ACHN (cell line): Measurements from ENCODE around the gene C1orf122.
"Not testable (repeated sequence)": the region's sequence is repeated elsewhere in the genome, so short reads cannot be mapped to it uniquely, and the experiment has no call there.

Experiments used
- DNase-seq: peaks from one replicate; pipeline ENCODE4 v3.0.0-alpha.2; 2015
- in situ Hi-C: cut with HindIII; loops from 2 replicates; pipeline ENCODE4 v1.10.0; 2017; ENCODE audit warnings: low sequenced_read_pairs, low pct_ligation_motif_present, low pct_unique_long_range_greater_than_20kb

Gene C1orf122

GRCh38 chr1:37807555-37808368 is at the start of gene C1orf122, which contains the start of gene YRDC:
Gene C1orf122, plus strand, starts transcription at chr1:37807790. Its CDS starts 615 bp downstream, at chr1:37808405.
Gene YRDC, minus strand, starts transcription at chr1:37808208. Its CDS starts 28 bp downstream, at chr1:37808180.
- DNase-seq = peak; percentile 91
- in situ Hi-C loops = no loop called here

- no peak for DNase-seq
- in situ Hi-C loops = no loop called here
These were observed 48.1 kb upstream of the C1orf122 start for GRCh38 chr1:37759451-37759850.

GRCh38 chr1:37761416-37762095 is 46.0 kb upstream of the C1orf122 start:
- no peak for DNase-seq
- in situ Hi-C loops = no loop called here

GRCh38 chr1:37762516-37762915 is 45.1 kb upstream of the C1orf122 start:
- DNase-seq = no peak
- in situ Hi-C loops = no loop called here

- in situ Hi-C loops = no loop called here
- DNase-seq = no peak
These were observed 43.7 kb upstream of the C1orf122 start for GRCh38 chr1:37763791-37764413.

- peak; percentile 55 for DNase-seq
- in situ Hi-C loops = no loop called here
These were observed 43.2 kb upstream of the C1orf122 start for GRCh38 chr1:37764414-37764825.

GRCh38 chr1:37764888-37765441 is 42.6 kb upstream of the C1orf122 start, which contains the start of gene EPHA10:
Gene EPHA10, minus strand, starts transcription at chr1:37765120. Its CDS starts 54 bp downstream, at chr1:37765066.
- in situ Hi-C loops = no loop called here
- no peak for DNase-seq

- DNase-seq = peak; percentile 12
- in situ Hi-C loops = no loop called here
These were observed 41.5 kb upstream of the C1orf122 start for GRCh38 chr1:37765916-37766664.

GRCh38 chr1:37767488-37767887 is 40.1 kb upstream of the C1orf122 start:
- in situ Hi-C loops = no loop called here
- DNase-seq = no peak

- DNase-seq, in situ Hi-C loops: not testable (repeated sequence)
These were observed 36.1 kb upstream of the C1orf122 start for GRCh38 chr1:37771440-37771839.

- DNase-seq = no peak
- in situ Hi-C loops = no loop called here
These were observed 30.6 kb upstream of the C1orf122 start for GRCh38 chr1:37776946-37777516.

GRCh38 chr1:37778654-37779053 is 28.9 kb upstream of the C1orf122 start:
- DNase-seq = no peak
- in situ Hi-C loops = no loop called here

GRCh38 chr1:37782491-37782890 is 25.1 kb upstream of the C1orf122 start:
- in situ Hi-C loops = no loop called here
- no peak for DNase-seq

GRCh38 chr1:37792943-37793686 is 14.5 kb upstream of the C1orf122 start:
- DNase-seq = no peak
- in situ Hi-C loops = no loop called here

- peak; percentile 48 for DNase-seq
These were observed 13.7 kb upstream of the C1orf122 start, which contains the start of gene MANEAL for GRCh38 chr1:37793773-37794371. Gene MANEAL, plus strand, starts transcription at chr1:37793847. Its CDS starts 336 bp downstream, at chr1:37794183.

GRCh38 chr1:37794372-37795339 is 12.9 kb upstream of the C1orf122 start:
- in situ Hi-C loops = no loop called here

More at GRCh38 chr1:37793773-37794371, 13.7 kb upstream of the C1orf122 start, which contains the start of gene MANEAL:
- in situ Hi-C loops = no loop called here

More at GRCh38 chr1:37794372-37795339, 12.9 kb upstream of the C1orf122 start:
- peak; percentile 23 for DNase-seq
